OCI-LY3 (cell line): ENCODE data around the gene ARHGAP15.
A peak's percentile ranks its signal among the peaks of the same experiment; 100 is the strongest.

Experiments
- H2AFZ ChIP-seq: fragments of 200-600, 300-600 bp; shearing (Covaris generic); 2 replicates; pipeline ENCODE4 v1.6.0; 2014; ENCODE audit warnings: antibody characterized with exemption, low read depth, low read length
- H3K27ac ChIP-seq: fragments of 200-600, 300-600 bp; sonication (generic); 2 replicates; pipeline ENCODE4 v1.5.1; 2014; ENCODE audit warnings: mild to moderate bottlenecking, low read length, moderate library complexity, mixed read lengths
- H3K27me3 ChIP-seq: fragments of 200-600, 300-600 bp; sonication (generic); 2 replicates; pipeline ENCODE4 v1.6.1; 2014; ENCODE audit warnings: low read depth, low read length, mixed read lengths
- H3K36me3 ChIP-seq: fragments of 200-600, 300-600 bp; sonication (generic); replicated peaks from 2 replicates; pipeline ENCODE3; 2014; ENCODE audit warnings: low read depth, low read length, mixed read lengths
- H3K4me1 ChIP-seq: fragments of 300-600, 200-600 bp; sonication (generic); 2 replicates; pipeline ENCODE4 v1.6.1; 2014; ENCODE audit warnings: low read length, mixed read lengths
- H3K4me2 ChIP-seq: fragments of 200-600, 300-600 bp; sonication (generic); 2 replicates; pipeline ENCODE4 v1.6.1; 2014; ENCODE audit warnings: low read length, mixed read lengths
- H3K4me3 ChIP-seq: fragments of 300-600, 200-600 bp; sonication (generic); 2 replicates; pipeline ENCODE4 v1.5.1; 2014; ENCODE audit warnings: antibody characterized with exemption, mild to moderate bottlenecking, low read length, moderate library complexity
- H3K79me2 ChIP-seq: fragments of 300-600, 200-600 bp; shearing (Covaris generic); 2 replicates; pipeline ENCODE4 v1.6.1; 2014; ENCODE audit warnings: mild to moderate bottlenecking, low read length, mixed read lengths
- H3K9ac ChIP-seq: fragments of 300-600, 200-600 bp; shearing (Covaris generic); 2 replicates; pipeline ENCODE4 v1.6.0; 2014; ENCODE audit warnings: mild to moderate bottlenecking, low read length, moderate library complexity
- H3K9me3 ChIP-seq: fragments of 200-600, 300-600 bp; shearing (Covaris generic); 2 replicates; pipeline ENCODE4 v1.6.1; 2014; ENCODE audit warnings: low read length, mixed read lengths; ENCODE audit not compliant: insufficient read depth
- H4K20me1 ChIP-seq: fragments of 200-600, 300-600 bp; sonication (generic); 2 replicates; pipeline ENCODE4 v1.6.1; 2016; ENCODE audit warnings: low read length, mixed read lengths; ENCODE audit not compliant: insufficient read depth
- EZH2phosphoT487 ChIP-seq: fragments of 200-600 bp; shearing (Covaris generic); IDR thresholded peaks from 2 replicates; pipeline ENCODE4 v1.6.1; 2018; ENCODE audit warnings: antibody characterized with exemption, mixed run types, low read depth
- TF ChIP-seq, protein P1 (sequence below): fragments of 200-600, 300-600 bp; sonication (generic); IDR thresholded peaks from 2 replicates; pipeline ENCODE4 v1.5.1; 2014; ENCODE audit warnings: antibody characterized with exemption, low read length, low read depth

The ARHGAP15 gene

DNA sequence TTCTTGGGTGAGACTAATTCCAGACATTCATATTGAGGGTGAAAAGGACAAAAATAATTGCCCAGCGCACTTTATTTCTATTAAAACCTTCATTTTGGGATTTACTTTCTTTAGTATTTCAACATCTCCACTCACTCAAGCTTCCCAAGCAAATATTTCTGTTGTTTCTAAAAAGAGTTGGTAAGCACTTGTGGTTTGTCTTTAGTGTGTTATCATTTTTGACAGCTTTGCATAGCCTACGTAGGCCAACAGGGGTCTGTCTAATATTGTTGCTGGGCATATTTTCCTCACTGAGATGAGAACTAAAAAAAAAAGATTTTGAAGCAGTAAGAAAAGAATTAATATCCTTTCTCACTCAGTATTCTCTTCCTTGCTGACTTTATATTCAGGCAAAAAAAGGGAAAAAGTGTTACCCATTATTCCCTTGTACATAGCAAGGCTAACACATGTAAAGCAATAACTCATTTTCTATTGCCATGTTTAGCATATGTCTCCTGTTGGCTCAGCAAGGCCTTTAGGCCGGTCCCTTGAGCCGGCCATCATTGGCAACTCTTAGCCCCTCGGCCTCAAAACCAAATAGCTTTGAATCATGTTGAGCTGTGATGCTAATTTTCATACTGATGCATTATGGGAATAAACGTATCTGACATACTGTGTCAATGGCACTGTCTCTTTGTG, 494.2 kb downstream of the ARHGAP15 start:
- H3K27ac ChIP-seq = no peak overlapping the region
- no peaks in the 10 kb centered on the region for H4K20me1 ChIP-seq
- no peak overlapping the region for H3K4me2 ChIP-seq

DNA sequence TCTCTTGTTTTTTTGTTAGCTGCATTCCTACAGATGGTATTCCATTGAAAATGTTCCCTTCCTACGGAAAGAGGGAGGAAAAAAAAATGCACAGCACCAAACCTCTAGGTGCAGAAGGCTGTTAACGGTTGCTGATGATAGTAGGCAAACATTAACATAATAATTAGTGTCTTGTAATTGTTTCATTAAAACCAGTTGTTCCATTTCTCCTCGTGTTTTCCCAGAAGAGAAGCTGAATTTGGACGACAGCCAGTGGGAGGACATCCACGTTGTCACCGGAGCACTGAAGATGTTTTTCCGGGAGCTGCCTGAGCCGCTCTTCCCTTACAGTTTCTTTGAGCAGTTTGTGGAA, 494.7 kb downstream of the ARHGAP15 start:
- Histone ChIP-seq H3K27me3 (no peaks in the 10 kb centered on the region), H3K36me3 (peaks cover 7% of the 10 kb centered on the region), H3K4me3 (no peak overlapping the region), H3K27ac (no peak overlapping the region), H3K4me2 (no peak overlapping the region), H3K79me2 (no peaks in the 10 kb centered on the region), H2AFZ (no peak overlapping the region), H4K20me1 (no peaks in the 10 kb centered on the region), H3K9ac (no peak overlapping the region), H3K9me3 (no peaks in the 10 kb centered on the region), H3K4me1 (no peaks in the 10 kb centered on the region)
- no peak for TF ChIP-seq EZH2phosphoT487
- TF ChIP-seq, protein P1, sequence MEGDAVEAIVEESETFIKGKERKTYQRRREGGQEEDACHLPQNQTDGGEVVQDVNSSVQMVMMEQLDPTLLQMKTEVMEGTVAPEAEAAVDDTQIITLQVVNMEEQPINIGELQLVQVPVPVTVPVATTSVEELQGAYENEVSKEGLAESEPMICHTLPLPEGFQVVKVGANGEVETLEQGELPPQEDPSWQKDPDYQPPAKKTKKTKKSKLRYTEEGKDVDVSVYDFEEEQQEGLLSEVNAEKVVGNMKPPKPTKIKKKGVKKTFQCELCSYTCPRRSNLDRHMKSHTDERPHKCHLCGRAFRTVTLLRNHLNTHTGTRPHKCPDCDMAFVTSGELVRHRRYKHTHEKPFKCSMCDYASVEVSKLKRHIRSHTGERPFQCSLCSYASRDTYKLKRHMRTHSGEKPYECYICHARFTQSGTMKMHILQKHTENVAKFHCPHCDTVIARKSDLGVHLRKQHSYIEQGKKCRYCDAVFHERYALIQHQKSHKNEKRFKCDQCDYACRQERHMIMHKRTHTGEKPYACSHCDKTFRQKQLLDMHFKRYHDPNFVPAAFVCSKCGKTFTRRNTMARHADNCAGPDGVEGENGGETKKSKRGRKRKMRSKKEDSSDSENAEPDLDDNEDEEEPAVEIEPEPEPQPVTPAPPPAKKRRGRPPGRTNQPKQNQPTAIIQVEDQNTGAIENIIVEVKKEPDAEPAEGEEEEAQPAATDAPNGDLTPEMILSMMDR = no peak

More for the DNA sequence above, 494.2 kb downstream of the ARHGAP15 start:
- H3K27me3 ChIP-seq = no peaks in the 10 kb centered on the region
- H3K79me2 ChIP-seq = no peaks in the 10 kb centered on the region
- no peak overlapping the region for H3K9ac ChIP-seq
- TF ChIP-seq, protein P1 = peak; percentile 11; the same call in 1 of the 2 replicates
- no peak for TF ChIP-seq EZH2phosphoT487
- H3K4me1 ChIP-seq = no peaks in the 10 kb centered on the region
- no peak overlapping the region for H2AFZ ChIP-seq
- peaks cover 7% of the 10 kb centered on the region for H3K36me3 ChIP-seq
- no peaks in the 10 kb centered on the region for H3K9me3 ChIP-seq
- no peak overlapping the region for H3K4me3 ChIP-seq

DNA sequence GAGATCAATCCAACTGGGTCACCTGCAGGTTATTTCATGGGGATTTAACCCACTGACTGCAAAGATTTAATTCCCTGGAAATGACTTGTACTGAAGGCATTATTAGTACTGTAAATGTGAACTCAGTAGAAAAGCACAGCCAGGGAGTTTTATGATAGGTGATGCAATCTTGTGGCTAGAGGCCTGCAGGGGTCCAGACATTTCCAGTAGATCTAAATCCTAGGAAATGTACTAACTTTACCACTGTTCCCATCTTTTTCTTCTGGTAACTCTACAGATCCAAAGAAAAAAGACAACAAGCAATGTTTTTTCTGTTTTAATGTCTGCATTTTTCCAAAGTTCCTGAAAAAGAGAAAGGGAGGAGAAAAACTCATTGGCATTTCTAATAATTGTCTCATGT, 500.1 kb downstream of the ARHGAP15 start:
- no peak overlapping the region for H2AFZ ChIP-seq
- no peaks in the 10 kb centered on the region for H3K9me3 ChIP-seq
- H3K27ac ChIP-seq = no peak overlapping the region
- no peak overlapping the region for H3K4me2 ChIP-seq
- no peaks in the 10 kb centered on the region for H3K4me1 ChIP-seq
- H3K79me2 ChIP-seq = no peaks in the 10 kb centered on the region
- no peak overlapping the region for H3K4me3 ChIP-seq
- TF ChIP-seq, protein P1 = no peak
- no peak for TF ChIP-seq EZH2phosphoT487
- H3K27me3 ChIP-seq = no peaks in the 10 kb centered on the region
- peaks cover 7% of the 10 kb centered on the region for H3K36me3 ChIP-seq
- no peak overlapping the region for H3K9ac ChIP-seq
- H4K20me1 ChIP-seq = no peaks in the 10 kb centered on the region

DNA sequence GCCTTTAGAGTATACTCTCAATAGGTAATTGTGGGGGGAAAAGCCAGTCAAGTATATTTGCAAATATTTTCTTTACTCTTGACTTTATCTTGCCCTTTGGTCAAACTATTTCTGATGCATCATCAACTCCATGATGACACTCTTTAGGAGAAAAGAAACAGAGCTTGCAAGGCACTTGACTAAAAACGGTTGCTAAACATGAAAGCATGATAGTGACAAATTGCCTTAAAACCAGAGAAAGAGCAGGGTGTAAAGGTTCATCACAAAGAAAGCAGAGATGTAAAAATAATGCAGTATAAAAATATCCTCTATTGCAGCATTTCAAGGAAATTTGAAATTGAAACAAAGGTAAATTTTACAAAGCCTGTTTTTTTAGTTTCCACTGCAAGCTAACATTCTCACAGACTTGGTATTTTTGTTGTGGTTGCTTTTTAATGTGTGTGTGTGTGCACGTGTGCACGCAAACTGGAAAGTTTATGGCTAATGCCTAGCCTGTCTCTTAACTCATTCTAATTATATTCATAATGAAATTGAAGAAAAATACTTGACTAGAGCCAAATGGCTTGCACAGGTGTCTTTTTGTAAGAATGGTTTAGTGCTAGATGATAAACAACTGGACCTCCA, 503.6 kb downstream of the ARHGAP15 start:
- H3K4me1 ChIP-seq = no peaks in the 10 kb centered on the region
- H3K4me2 ChIP-seq = no peak overlapping the region
- TF ChIP-seq EZH2phosphoT487 = no peak
- no peak overlapping the region for H3K27ac ChIP-seq
- H3K9ac ChIP-seq = no peak overlapping the region
- no peak overlapping the region for H3K4me3 ChIP-seq
- no peaks in the 10 kb centered on the region for H3K79me2 ChIP-seq
- H3K36me3 ChIP-seq = peaks cover 10% of the 10 kb centered on the region
- 0 out of 2 replicates have a peak, but pooled peaks cover 4% of the 10 kb centered on the region for H3K9me3 ChIP-seq
- H2AFZ ChIP-seq = no peak overlapping the region
- no peaks in the 10 kb centered on the region for H3K27me3 ChIP-seq
- H4K20me1 ChIP-seq = no peaks in the 10 kb centered on the region
